HG02885 (cell line): ENCODE results near the gene TUT4.

ENCODE experiments used
- ATAC-seq: cut with Tn5 transposase; IDR thresholded peaks from one replicate; pipeline ENCODE4 v1.9.1; 2021; ENCODE audit warnings: mild to moderate bottlenecking; ENCODE audit not compliant: unreplicated experiment, poor library complexity

TUT4 gene, protein sequence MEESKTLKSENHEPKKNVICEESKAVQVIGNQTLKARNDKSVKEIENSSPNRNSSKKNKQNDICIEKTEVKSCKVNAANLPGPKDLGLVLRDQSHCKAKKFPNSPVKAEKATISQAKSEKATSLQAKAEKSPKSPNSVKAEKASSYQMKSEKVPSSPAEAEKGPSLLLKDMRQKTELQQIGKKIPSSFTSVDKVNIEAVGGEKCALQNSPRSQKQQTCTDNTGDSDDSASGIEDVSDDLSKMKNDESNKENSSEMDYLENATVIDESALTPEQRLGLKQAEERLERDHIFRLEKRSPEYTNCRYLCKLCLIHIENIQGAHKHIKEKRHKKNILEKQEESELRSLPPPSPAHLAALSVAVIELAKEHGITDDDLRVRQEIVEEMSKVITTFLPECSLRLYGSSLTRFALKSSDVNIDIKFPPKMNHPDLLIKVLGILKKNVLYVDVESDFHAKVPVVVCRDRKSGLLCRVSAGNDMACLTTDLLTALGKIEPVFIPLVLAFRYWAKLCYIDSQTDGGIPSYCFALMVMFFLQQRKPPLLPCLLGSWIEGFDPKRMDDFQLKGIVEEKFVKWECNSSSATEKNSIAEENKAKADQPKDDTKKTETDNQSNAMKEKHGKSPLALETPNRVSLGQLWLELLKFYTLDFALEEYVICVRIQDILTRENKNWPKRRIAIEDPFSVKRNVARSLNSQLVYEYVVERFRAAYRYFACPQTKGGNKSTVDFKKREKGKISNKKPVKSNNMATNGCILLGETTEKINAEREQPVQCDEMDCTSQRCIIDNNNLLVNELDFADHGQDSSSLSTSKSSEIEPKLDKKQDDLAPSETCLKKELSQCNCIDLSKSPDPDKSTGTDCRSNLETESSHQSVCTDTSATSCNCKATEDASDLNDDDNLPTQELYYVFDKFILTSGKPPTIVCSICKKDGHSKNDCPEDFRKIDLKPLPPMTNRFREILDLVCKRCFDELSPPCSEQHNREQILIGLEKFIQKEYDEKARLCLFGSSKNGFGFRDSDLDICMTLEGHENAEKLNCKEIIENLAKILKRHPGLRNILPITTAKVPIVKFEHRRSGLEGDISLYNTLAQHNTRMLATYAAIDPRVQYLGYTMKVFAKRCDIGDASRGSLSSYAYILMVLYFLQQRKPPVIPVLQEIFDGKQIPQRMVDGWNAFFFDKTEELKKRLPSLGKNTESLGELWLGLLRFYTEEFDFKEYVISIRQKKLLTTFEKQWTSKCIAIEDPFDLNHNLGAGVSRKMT (N-terminal part only)

DNA sequence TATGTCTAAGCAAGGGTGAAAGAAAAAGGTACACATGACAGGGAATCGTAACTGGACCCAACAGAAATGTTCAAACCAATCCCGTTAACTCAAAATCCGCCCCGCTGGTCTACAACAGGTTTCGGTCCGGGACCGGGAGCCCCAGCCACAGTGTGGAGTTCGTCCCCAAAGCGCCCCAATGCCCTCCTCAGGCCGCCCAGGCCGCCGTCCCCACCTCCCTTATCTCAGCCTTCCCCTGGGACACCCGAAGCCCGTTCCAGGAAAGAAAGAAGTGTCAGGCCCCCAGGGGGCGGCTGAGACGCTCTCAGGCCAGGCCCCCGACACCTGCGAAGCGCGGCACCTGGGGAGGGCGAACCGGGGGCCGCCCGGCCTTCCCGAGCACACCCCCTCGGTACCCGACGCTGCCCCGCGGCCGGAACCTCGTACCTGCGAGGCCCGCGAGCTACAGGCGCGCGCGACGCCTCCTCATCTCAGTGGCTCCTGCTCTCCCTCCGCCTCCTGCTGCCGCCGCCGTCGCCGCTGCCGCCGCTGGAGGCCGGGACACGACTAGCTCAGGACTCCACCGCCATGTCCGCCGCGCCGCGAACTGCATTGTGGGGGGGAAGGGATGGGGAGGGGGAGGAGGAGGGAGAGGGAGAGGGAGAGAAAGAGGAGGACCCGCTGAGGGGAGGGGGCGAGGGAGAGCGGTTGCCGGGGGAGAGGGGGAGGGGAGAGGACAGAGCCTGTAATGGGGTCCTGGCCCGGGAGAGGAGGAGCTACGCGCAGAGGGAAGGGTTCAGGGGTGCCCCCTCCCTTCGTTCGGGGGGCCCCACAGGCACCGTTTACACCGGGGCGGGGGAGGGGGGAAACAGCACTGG is at the start of gene TUT4:
Gene TUT4 (minus strand): TSS at position 588 of the 857 bp plus-strand sequence. CDS start 26,812 bp downstream, outside the sequence.
- ATAC-seq: peak; percentile 46

DNA sequence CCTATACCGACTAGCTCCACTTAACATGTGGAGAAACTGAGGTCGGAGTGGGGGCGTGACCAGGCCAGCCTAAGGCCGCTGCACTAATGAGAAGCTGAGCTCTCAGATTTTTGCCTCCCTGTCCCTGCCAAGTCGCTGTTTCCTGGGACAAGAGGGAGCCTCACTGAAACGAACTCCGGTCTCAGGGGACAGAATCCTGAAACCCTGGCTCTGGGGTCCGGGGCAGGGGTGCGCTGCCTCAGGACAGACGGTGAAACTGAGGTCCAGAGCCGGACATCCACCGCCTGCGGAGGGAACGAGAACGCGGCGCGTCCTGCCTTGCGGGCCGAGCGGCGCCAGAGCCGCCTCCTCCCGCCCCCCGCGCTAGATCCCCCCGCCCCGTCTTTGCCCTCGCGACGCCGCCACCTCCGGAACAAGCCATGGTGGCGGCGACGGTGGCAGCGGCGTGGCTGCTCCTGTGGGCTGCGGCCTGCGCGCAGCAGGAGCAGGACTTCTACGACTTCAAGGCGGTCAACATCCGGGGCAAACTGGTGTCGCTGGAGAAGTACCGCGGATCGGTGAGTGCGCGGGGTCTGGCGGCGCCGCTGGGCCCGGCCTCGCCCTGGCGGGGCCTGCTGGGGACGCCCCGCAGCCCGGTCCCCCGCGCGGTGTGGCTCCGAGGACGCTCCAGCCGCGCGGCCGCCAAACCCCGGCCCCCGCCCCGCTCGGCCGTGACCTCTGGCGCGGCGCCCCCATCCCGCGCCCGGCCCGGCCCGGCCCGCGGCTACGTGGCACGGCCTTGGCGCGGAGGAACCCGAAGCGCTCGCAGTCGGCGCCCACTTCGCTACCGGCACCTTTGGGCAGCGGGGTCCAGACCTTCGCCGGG is 49.3 kb upstream of the TUT4 start, which contains the start of gene GPX7:
Gene GPX7 (plus strand): TSS at position 381 of the 865 bp plus-strand sequence. CDS start 39 bp downstream, at position 420.
- ATAC-seq: no peak

- ATAC-seq: no peak
These were observed 48.6 kb upstream of the TUT4 start for GRCh38 chr1:52601519-52601918.

DNA sequence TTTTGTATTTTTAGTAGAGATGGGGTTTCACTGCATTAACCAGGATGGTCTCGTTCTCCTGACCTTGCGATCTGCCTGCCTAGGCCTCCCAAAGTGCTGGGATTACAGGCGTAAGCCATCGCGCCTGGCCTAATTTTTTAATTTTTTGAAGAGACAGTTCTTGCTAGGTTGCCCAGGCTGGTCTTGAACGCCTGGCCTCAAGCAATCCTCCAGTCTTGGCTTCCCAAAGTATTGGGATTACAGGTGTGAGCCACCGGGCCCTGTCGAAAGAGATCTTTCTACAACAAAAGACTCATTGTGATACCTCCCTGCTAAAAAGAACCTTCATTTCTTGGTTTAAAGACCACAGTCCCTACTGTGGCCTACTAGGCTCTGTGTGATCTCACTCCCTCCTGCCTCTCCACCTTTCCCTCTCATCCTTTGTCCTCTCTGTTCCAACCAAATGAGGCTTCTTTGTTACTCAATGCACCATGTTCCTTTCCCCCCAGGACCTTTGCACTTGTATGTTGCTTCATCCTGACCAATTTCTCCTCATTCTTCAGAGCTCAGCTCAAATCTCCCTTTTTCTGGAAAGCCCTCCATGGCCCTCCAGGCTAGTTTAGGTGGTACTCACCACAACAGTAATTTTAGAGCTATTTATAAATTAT is 47.8 kb upstream of the TUT4 start:
- ATAC-seq: no peak

DNA sequence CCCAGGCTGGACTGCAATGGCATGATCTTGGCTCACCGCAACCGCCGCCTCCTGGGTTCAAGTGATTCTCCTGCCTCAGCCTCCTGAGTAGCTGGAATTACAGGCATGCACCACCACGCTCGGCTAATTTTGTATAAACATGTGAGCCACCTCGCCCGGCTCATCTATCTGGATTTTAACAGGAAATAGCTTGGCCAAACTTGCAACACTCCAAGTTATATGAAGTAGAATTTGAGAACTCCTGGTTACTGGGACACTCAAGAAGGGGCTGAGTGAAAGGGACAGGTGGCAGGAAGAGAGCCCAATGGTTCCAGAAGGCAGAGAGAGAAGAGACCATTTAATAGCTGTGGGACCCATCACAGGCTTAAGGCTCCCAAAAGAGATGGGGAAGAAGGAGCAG is 46.3 kb upstream of the TUT4 start:
- no peak for ATAC-seq

- ATAC-seq: no peak
These were observed 45.8 kb upstream of the TUT4 start for GRCh38 chr1:52598729-52599128.

GRCh38 chr1:52597912-52598311 is 45.0 kb upstream of the TUT4 start:
- no peak for ATAC-seq

DNA sequence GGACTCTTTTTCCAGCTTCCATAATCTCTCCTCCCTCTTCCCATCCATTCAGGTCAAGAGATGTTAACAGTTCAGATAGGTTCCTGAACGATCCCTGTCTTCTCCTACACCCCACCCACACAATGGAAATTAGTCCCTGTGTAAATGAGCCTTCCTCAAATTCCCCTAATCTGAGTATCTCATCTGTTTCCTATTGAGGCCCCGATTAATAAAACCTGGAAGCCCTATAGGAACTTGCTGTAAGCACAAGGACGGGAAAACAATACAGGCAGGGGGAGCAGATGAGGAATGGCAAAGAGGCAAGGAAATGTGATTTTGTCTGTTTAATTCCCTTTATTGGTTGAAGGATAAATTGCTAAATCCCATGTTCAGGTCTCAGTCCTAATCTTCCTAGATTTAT is 42.2 kb upstream of the TUT4 start:
- no peak for ATAC-seq

- ATAC-seq: no peak
These were observed 40.6 kb upstream of the TUT4 start for GRCh38 chr1:52593495-52593894.

GRCh38 chr1:52592637-52593323 is 39.9 kb upstream of the TUT4 start:
- no peak for ATAC-seq

GRCh38 chr1:52590266-52590665 is 37.4 kb upstream of the TUT4 start:
- no peak for ATAC-seq

GRCh38 chr1:52588535-52588934 is 35.6 kb upstream of the TUT4 start:
- ATAC-seq: no peak

DNA sequence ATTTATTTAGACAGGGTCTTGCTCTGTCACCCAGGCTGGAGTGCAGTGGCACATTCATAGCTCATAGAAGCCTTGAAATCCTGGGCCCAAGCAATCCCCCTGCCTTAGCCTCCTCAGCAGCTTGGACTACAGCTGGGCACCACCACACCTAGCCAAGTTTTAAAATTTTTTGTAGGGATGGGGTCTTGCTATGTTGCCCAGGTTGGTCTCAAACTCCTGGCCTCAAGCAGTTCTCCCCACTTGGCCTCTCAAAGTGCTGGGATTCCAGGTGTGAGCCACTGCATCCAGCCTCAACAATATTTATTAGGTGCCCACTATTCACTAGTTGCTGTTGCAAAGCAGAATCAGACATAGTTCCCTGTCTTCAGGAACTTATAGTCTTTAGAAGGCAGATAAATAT is 35.1 kb upstream of the TUT4 start:
- no peak for ATAC-seq

- ATAC-seq: no peak
These were observed 32.6 kb upstream of the TUT4 start for GRCh38 chr1:52585474-52585873.

- ATAC-seq: no peak
These were observed 29.3 kb upstream of the TUT4 start for GRCh38 chr1:52582116-52582696.

DNA sequence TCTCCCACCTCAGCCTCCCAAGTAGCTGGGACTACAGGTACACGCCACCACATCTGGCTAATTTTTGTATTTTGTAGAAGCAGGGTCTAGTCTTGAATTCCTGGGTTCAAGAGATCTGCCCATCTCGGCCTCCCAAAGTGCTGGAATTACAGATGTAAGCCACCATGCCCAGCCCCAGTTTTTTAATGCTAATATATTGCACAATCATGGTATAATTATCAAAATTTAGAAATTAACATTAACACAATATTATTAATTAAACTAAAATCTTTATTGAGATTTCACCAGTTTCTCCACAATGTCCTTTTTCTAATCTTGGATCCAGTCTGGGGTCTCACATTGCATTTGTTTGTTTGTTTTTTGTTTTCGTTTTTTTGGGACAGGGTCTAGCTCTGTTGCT is 27.4 kb upstream of the TUT4 start:
- no peak for ATAC-seq

DNA sequence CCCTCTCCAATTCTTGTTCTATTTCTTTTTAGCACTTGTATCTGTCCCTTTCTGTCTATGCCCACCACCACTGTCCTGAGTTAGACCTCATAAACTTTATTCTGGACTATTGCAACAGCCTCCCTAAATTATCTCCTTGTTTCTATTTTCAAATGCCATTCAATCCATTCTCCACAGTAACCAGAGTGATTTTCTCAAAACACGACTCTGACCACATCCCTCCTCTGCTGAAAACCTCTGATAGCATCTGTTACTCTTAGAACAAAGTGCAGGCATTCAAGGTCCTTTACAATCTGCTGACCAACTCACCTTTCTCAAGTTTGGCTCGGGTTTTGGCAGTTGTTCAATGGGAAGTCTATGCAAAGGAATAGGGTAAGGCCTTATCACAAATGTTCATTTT is 26.5 kb upstream of the TUT4 start:
- ATAC-seq: no peak
